ENCODE measurements around the gene APBA3. TPM values are rescaled to one million over a fixed set of nuclear protein-coding genes. Genes with fewer than 3 reads are reported as not detected.

APBA3 gene
- total RNA-seq, 1 experiment from 2014 or later: 34.0 TPM

- in situ Hi-C loops (cut with HindIII; ENCODE audit: low pct_unique_long_range_greater_than_20kb, low sequenced_read_pairs) (no loop called here), intact Hi-C loops (cut with micrococcal nuclease; ENCODE audit: unreplicated experiment) (no loop called here)
- Histone ChIP-seq H3K4me1 (ENCODE audit: control insufficient read depth, insufficient read depth, low read length) (peaks cover 3% of the 10 kb centered on the region), H3K9me3 (ENCODE audit: control insufficient read depth, insufficient read depth, low read depth, low read length) (no peaks in the 10 kb centered on the region), H3K27ac (ENCODE audit: low read length) (no peak overlapping the region), H3K36me3 (ENCODE audit: control insufficient read depth, insufficient read depth, low read length) (no peaks in the 10 kb centered on the region), H3K4me3 (ENCODE audit: low read depth in 2 of 2, low read length in 2 of 2) (no peak overlapping the region), H3K27me3 (ENCODE audit: control insufficient read depth, insufficient read depth, low read length) (no peaks in the 10 kb centered on the region)
- POLR2A ChIA-PET: no interaction called here
- 0 out of 2 replicates have a peak, but pooled peaks have one; percentile 35 for ATAC-seq
- BruUV-seq (replicated peaks): no TSS peak
- no peak for DNase-seq (ENCODE audit: low read depth, low spot score)
- CTCF ChIA-PET: no interaction called here
- TF ChIP-seq REST (IDR thresholded peaks at IDR 0.05; ENCODE audit: insufficient read depth in 1 of 2, low read depth in 2 of 2, low read length in 1 of 2) (no peak), TCF7L2 (IDR thresholded peaks at IDR 0.05; ENCODE audit: low read depth, low read length) (no peak), POLR2AphosphoS5 (IDR thresholded peaks at IDR 0.05; ENCODE audit: low read depth, low read length) (no peak), CTCF (IDR thresholded peaks at IDR 0.05) (no peak), SIN3A (IDR thresholded peaks at IDR 0.05; ENCODE audit: borderline replicate concordance, insufficient read depth, low read depth, low read length) (no peak)
Measured at GRCh38 chr19:3725640-3726310, 35.7 kb downstream of the APBA3 start.

GRCh38 chr19:3725121-3725520 lies 36.4 kb downstream of the APBA3 start:
- no peak for TF ChIP-seq POLR2AphosphoS5 (IDR thresholded peaks at IDR 0.05; ENCODE audit: low read depth, low read length)
- no peak for TF ChIP-seq SIN3A (IDR thresholded peaks at IDR 0.05; ENCODE audit: borderline replicate concordance, insufficient read depth, low read depth, low read length)
- no peak for TF ChIP-seq REST (IDR thresholded peaks at IDR 0.05; ENCODE audit: insufficient read depth in 1 of 2, low read depth in 2 of 2, low read length in 1 of 2)
- no peak for TF ChIP-seq CTCF (IDR thresholded peaks at IDR 0.05)
- TF ChIP-seq TCF7L2 (IDR thresholded peaks at IDR 0.05; ENCODE audit: low read depth, low read length): no peak
- H3K36me3 ChIP-seq (ENCODE audit: control insufficient read depth, insufficient read depth, low read length): no peaks in the 10 kb centered on the region
- DNase-seq (ENCODE audit: low read depth, low spot score): no peak
- H3K4me3 ChIP-seq (ENCODE audit: low read depth in 2 of 2, low read length in 2 of 2): no peak overlapping the region
- ChIA-PET CTCF (interaction anchor here (0.6 kb wide), 1 partner anchor 77 kb away, joined by 4 read pairs; no protein-coding TSS in a partner anchor), POLR2A (no interaction called here)
- peaks cover 7% of the 10 kb centered on the region for H3K4me1 ChIP-seq (ENCODE audit: control insufficient read depth, insufficient read depth, low read length)
- intact Hi-C loops (cut with micrococcal nuclease; ENCODE audit: unreplicated experiment): no loop called here
- no peaks in the 10 kb centered on the region for H3K27me3 ChIP-seq (ENCODE audit: control insufficient read depth, insufficient read depth, low read length)
- in situ Hi-C loops (cut with HindIII; ENCODE audit: low pct_unique_long_range_greater_than_20kb, low sequenced_read_pairs): no loop called here
- H3K9me3 ChIP-seq (ENCODE audit: control insufficient read depth, insufficient read depth, low read depth, low read length): no peaks in the 10 kb centered on the region
- H3K27ac ChIP-seq (ENCODE audit: low read length): no peak overlapping the region
- BruUV-seq (replicated peaks): no TSS peak
- ATAC-seq: no peak

Measured in Panc1 (cell line).